ENCODE results near the gene RMDN2.

RMDN2 gene

DNA sequence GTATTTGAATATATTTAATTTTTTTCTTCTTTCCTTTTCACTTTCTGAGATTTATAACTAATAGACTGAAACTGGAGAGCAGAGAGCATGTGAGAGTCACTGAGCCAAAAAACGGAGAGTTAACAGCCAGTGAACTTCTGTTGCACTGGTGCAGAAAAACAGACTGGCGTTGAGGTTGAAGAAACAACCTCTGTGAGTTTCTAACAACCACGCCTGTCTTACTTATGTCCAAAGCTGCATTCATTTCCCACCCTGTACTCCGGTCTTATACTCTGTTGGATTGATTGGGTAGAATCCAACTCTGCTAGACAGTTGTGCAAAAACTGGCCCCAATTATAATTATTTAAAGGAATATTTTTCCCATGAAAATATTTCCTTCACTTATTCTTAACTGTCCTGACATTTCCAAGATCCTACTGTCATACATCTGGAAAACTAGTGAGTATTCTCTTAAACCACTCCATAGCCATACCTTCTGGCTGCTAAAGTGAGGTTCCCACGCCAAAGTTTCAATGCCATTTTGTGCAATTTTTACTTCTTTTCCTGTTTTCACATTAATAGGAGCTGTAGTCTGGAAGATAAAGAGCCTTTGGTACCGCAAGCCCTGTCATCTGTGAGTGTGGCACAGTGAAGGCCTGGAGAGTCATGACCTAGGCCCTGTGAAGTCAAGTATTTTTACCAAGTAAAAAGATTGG lies 141.5 kb downstream of the RMDN2 start:
- Histone ChIP-seq H3K36me3 (ENCODE audit: control insufficient read depth, insufficient read depth, low read length) (no peaks in the 10 kb centered on the region), H3K9me3 (ENCODE audit: control insufficient read depth, low read length) (no peaks in the 10 kb centered on the region), H3K4me3 (ENCODE audit: extremely low read depth, insufficient read depth, low read length, poor library complexity, severe bottlenecking) (no peak overlapping the region), H3K4me1 (ENCODE audit: control insufficient read depth, insufficient read depth, low read length, poor library complexity, severe bottlenecking) (no peaks in the 10 kb centered on the region), H3K27ac (ENCODE audit: low read depth, low read length, severe bottlenecking) (no peak overlapping the region)
- WGBS, 2 experiments (ENCODE audit: insufficient coverage in 2 of 2), result 57 to 95% methylated on average over 1 to 3 of the region's 6 CpGs

Data from mesodermal cell (in vitro differentiated cells).